GM06990 (cell line): ENCODE data around the gene ATXN10.

Experiments used
- DNase-seq: peaks from one replicate; pipeline ENCODE4 v3.0.0-alpha.2; 2011; ENCODE audit not compliant: insufficient read length; ENCODE audit errors: extremely low read depth
- H3K27me3 ChIP-seq: replicated peaks from 2 replicates; pipeline ENCODE4 v1.6.0; 2011; ENCODE audit warnings: low read length; ENCODE audit not compliant: control insufficient read depth, insufficient read depth
- H3K36me3 ChIP-seq: 2 replicates; pipeline ENCODE4 v1.5.1; 2011; ENCODE audit warnings: low read length; ENCODE audit not compliant: control insufficient read depth, insufficient read depth
- H3K4me3 ChIP-seq: replicated peaks from 2 replicates; pipeline ENCODE4 v1.5.1; 2011; ENCODE audit warnings: low read depth, mild to moderate bottlenecking, control low read depth, low read length
- TF ChIP-seq, protein P1 (sequence below): IDR thresholded peaks from 2 replicates; pipeline ENCODE4 v1.5.1; 2011; ENCODE audit warnings: low read length, control low read depth, mild to moderate bottlenecking, inconsistent platforms; ENCODE audit not compliant: insufficient read depth, poor library complexity, severe bottlenecking

The ATXN10 gene

DNA sequence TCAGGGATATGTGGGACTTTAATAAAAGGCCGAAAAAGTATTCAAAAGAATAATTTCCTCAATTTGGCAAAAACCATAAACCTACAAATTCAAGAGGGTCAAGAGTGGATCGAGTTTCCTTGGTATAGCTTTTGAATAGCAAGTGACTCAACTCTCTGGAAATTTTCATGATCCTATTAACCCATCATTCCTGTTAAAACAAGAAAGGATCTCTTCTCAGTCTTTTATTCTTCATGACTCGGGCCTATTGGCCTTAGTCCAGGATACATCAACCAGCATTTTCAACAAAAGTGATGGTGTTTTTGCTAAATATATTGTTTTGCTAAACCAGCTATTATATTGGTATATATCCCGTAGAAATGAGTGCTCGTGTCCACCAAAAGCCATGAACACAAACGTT lies 110.3 kb downstream of the ATXN10 start:
- H3K36me3 ChIP-seq, result no peaks in the 10 kb centered on the region; the same call in none of the 2 replicates
- H3K4me3 ChIP-seq, result no peak overlapping the region
- no peak for DNase-seq
- TF ChIP-seq, protein P1, sequence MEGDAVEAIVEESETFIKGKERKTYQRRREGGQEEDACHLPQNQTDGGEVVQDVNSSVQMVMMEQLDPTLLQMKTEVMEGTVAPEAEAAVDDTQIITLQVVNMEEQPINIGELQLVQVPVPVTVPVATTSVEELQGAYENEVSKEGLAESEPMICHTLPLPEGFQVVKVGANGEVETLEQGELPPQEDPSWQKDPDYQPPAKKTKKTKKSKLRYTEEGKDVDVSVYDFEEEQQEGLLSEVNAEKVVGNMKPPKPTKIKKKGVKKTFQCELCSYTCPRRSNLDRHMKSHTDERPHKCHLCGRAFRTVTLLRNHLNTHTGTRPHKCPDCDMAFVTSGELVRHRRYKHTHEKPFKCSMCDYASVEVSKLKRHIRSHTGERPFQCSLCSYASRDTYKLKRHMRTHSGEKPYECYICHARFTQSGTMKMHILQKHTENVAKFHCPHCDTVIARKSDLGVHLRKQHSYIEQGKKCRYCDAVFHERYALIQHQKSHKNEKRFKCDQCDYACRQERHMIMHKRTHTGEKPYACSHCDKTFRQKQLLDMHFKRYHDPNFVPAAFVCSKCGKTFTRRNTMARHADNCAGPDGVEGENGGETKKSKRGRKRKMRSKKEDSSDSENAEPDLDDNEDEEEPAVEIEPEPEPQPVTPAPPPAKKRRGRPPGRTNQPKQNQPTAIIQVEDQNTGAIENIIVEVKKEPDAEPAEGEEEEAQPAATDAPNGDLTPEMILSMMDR, result no peak
- H3K27me3 ChIP-seq, result no peaks in the 10 kb centered on the region

DNA sequence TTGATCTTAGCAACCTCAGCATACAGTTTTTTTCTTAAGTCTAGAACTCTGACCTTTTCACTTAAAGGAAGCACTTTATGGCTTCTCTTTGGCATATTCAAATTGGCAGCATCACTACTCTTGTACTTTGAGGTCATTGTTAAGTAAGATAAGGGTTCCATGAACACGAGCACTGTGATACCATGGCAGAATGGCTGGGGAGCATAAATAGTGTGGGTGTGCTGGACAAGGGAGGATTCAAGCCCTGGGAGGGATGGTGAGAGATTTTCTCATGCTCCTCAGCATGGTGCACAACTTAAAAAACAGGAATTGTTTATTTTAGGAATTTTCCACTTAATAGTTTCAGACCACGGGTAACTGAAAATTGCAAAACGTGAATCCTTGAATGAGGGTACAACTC lies 111.4 kb downstream of the ATXN10 start:
- Histone ChIP-seq H3K27me3 (no peaks in the 10 kb centered on the region), H3K36me3 (no peaks in the 10 kb centered on the region; the same call in none of the 2 replicates), H3K4me3 (no peak overlapping the region)
- no peak for DNase-seq
- TF ChIP-seq, protein P1, result no peak

DNA sequence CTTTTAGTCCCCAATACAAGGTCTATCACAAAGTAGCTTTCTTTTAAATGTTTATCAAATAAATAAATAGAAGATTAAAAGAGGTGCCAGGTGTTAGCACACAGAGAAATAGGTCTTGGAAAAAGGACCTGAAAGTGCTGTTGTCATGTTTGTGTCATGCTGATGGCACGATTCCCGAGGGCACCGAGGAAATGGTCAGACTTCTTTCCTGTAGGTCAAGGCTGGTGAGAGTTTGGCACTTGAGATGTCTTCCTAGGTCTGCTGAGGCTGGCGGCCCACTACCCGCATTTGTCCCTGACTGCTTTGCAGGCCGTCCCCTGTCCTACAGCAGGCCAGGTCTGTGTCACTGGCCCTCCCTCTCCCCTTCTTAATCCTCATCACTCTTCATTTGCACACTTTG lies 112.1 kb downstream of the ATXN10 start:
- no peaks in the 10 kb centered on the region for H3K27me3 ChIP-seq
- no peaks in the 10 kb centered on the region; the same call in none of the 2 replicates for H3K36me3 ChIP-seq
- H3K4me3 ChIP-seq, result no peak overlapping the region
- TF ChIP-seq, protein P1, result no peak
- no peak for DNase-seq

DNA sequence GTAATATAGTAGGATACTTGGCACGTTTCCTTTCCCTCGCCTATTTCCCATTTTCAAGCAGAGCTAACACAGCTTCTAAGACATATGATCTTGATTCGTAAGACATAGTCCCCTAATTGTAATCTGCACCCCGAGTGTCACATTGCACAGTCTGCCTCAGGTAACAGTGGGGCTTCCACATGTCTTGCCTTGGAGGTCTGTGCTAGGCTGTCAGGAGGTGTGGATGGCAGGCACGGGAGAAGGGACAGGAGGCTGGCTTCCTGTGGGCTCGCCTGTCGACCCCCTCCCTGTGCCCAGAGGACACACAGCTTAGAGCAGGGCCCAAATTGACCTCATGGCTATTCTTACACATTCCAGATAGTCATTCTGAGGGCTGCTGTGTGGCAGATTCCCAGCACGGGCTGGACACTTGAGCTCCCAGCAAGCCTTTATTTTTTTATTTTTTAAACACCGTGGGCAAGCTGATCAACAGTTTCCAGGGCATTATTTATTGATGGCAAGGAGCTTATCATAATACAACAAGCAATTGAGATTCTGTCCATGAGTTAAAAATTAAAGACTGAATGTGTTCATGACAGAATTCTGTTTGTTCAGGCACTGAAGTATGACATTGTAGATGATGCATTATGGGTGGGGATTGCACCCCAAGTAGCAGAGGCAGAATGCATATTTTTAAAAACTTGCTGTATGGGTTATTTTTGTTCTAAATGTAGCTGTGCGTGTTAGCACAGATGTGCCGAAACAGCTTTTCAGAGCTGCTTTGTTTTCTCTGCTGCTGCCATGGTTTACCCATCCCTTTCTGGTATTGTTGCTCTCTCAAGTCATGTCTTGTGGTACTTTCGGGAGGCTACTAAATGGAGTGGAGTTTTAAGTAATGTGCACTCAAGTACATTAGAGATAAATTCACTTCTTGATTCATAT lies 113.0 kb downstream of the ATXN10 start:
- DNase-seq, result no peak
- no peaks in the 10 kb centered on the region; the same call in none of the 2 replicates for H3K36me3 ChIP-seq
- TF ChIP-seq, protein P1, result no peak
- no peaks in the 10 kb centered on the region for H3K27me3 ChIP-seq
- peak overlapping the region; percentile 29 for H3K4me3 ChIP-seq

DNA sequence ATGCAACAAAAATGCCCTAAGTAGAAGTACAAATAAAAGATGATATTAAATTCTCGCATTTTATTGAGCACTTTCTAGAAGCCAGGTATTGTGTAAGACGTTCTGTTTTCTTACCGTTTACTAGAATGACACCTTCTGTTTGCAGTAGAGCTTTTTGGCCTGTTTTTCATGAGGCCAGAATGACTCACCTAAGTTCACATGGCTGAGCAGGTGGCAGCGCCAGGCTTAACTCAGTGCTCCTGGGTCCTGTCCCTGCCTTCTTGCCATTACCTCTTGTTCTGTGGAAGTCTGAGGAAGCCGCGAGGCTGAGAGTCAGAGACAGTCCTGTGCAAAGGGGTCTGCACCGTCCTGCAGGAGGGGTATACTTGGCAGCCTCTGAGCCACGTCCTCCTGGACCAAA lies 113.8 kb downstream of the ATXN10 start:
- TF ChIP-seq, protein P1, result no peak

More for the DNA sequence above, 113.8 kb downstream of the ATXN10 start:
- Histone ChIP-seq H3K27me3 (no peaks in the 10 kb centered on the region), H3K36me3 (no peaks in the 10 kb centered on the region; the same call in none of the 2 replicates), H3K4me3 (peak overlapping the region; percentile 29; the same call in 1 of the 2 replicates)
- DNase-seq, result no peak
